HG02852 (cell line): ENCODE measurements around the gene MARK3.

ENCODE experiments used
- ATAC-seq: cut with Tn5 transposase; IDR thresholded peaks from one replicate; pipeline ENCODE4 v1.9.1; 2021; ENCODE audit warnings: mild to moderate bottlenecking, moderate library complexity; ENCODE audit not compliant: unreplicated experiment

Gene MARK3

GRCh38 chr14:103535081-103535890, 150.1 kb downstream of the MARK3 start:
- ATAC-seq = no peak

DNA sequence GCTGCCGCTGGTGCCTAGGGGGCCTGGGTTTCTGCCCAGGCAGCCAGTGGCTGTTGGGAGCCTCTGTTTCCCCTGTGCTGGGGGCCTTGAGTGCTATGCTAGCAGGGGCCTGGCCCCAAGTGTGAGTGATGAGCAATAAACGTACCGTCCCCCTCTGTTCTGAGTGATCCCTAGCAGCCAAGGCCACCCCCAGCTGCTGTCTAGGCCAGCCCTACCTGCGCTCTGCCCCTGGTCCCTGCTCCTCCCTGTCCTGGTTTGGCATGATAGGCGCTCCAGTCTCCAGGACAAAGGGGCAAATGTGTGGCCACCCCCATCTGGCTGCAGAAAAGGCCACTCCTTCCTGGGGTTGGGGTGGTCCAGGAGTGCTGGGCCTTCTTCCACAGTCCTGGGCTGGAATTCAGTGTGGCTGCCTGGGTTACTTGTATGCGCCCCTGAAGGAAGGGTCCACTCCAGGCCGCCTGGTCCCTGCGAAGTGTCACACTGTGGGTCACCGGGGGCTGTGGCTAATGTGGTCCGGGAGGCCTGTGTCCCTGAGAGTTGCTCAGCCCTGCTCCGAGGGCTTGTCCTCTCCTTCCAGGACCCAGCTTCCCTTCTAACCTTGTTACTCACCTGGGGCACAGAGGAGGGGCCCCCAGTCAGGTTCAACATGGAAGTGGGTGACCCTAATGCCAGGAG, 150.8 kb downstream of the MARK3 start:
- no peak for ATAC-seq

GRCh38 chr14:103536693-103537092, 151.5 kb downstream of the MARK3 start:
- no peak for ATAC-seq

GRCh38 chr14:103537175-103537990, 152.2 kb downstream of the MARK3 start:
- ATAC-seq = no peak

DNA sequence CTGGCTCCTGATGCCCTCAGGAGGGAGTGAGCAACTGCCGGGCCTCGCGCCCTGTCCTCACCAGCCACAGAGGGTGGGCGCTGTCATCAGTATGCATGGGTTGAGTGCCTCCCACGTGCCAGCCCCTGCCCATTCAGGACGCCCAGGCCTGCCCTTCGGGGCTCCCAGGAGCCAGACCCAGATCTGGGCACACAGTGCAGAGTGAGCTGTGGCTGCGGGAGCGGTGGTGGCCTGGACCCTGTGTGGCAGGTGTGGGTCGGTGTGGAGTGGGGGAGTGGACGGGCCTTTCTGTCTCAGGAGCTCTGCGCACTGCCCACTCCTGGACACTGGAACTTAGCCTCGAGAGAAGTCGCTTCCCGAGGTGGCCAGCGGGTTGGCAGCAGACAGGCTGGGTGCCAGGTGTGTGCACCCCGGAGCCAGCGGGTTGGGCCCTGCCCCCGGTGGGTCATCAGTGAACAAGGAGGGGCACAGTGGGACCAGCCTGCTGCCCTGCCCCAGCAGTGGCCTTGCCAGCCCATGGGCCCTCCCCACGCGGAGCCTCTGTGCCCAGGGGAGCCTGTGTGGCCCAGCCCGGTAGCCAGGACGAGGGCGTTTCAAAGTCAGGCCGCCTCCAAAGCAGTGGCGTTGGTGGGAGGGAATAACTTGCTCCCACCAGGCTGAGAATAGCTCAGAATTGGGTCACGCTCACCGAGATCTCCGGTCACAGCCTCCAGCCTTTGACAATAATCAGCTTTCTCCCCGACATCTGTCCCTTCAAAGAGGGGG, 153.3 kb downstream of the MARK3 start:
- ATAC-seq = no peak

- ATAC-seq = no peak
Observed at GRCh38 chr14:103539056-103539825, 154.0 kb downstream of the MARK3 start.

GRCh38 chr14:103540821-103541708, 155.8 kb downstream of the MARK3 start:
- no peak for ATAC-seq

- ATAC-seq = no peak
Observed at GRCh38 chr14:103541709-103542604, 156.7 kb downstream of the MARK3 start.

DNA sequence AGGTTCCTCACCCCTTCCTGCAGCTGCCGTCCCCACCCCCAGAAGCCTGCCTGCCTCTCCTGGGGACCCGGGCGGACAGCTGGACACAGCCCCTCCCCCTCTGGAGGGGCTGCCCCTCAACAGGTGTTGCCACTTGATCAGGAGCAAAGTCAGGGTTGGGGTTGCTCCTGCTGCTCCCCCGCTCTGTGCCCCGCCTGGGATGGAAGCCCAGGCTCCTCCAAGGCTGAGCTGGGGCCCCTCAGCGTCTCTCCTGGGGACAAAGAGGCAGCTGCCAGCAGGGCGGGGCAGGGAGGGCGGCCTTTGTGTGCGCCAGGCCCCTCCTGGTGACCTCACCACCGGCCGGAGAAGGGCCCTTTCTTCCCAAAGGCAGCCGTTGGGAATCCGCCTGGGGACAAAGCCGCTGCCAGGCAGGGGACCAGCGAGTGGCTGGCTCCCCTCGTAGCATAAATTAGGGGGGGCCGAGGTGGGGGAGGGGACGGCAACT, 157.4 kb downstream of the MARK3 start:
- no peak for ATAC-seq

GRCh38 chr14:103543140-103543539, 157.9 kb downstream of the MARK3 start:
- no peak for ATAC-seq

DNA sequence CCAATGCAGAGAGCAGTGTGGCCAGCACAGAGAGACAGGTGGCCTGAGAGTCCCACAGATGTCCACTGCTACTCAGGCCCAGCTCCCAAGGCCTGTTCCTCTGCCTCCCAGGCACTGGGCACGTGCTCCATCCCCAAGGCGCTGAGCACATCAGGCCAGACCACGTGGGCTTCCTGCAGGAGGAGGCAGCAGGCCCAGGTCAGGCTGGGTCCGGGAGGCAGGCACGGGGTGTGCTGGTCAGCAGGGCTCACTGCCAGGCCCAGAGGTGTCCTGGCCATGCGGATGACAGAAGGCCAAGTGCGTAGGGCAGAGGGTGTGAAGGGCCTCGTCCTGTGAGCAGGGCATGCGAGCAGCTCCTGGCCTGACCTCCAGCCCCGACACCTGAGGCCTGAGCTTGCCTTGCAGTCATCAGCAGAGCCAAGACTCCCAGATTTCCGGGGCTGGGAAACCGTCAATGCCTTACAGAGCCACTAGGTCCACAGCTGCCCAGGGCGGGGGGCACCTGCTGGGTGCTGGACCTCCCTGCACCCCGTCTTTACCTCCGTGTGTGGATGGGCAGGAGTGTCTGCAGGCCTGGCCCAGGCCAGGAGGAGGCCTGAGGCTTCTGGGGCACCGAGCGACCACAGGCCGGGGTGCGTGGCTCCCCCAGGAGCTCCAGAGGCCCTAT, 158.6 kb downstream of the MARK3 start:
- no peak for ATAC-seq

DNA sequence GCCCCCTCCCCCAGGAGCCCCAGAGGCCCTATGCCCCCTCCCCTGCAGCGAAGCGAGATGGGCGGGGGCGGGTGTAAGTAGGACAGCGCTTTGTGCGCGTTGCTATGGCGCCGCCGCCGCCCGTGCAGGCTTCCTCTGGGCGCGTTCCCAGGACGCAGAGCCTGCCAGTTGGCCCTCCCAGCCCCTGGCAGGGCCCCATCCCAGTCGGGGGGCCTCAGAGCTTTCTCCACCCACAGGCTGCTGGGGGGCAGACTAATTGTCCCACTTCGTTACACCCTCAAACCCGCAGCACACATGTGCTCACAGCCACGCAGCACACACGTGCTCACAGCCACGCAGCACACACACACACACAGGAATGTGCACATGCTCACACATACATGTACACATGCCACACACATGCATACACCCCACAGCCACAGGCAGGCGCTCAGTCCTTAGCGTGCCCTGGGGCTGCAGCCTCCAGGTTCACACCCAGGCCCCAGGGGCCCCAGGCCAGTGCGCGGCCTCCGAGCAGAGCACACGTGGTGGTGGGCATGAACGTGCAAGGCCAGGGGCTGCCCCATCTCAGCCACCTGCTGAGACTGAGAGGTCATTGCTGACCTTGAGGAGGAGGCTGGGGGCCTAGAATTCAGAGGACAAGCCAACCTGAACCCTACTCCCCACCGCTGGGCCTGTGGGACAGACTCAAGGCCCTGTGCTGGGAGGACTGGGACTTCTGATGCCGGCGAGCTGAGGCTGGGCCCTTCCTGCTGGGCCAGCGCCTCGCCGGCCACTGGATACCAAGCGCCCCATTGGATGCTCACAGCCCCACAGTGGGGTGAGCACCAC, 159.4 kb downstream of the MARK3 start:
- no peak for ATAC-seq

DNA sequence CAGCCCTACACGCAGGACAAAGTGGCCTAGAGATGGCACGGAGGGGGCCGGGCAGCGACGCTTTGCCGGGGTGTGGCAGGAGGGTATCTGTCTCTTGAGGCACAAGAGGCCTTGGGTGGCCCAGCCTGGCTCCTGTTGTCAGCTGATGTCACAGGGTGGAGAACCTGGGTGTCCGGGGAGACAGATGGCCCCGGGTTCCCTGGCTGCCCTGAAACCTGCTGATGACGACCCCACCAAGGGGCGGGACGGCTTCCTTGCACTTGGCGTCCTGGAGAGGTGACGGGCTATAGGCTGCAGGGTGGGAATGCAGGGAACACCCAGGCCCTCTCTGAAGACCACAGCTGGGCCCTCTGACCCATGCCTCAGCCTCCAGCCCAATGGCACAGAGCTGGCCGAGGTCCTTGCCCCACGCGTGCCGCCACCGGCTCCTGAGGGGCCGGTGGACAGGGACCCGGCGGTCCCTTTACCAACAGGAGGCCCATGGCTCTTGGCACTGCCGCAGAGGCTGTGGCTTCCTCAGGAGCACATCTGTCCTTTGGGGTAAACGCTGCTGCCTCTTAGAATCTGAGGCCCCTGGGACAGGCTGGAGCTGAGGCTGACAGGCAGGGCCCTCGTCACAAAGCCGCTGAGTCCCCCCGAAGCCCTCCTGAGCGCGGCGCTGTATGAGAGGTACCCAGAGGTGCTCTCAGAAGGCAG, 160.2 kb downstream of the MARK3 start:
- no peak for ATAC-seq

DNA sequence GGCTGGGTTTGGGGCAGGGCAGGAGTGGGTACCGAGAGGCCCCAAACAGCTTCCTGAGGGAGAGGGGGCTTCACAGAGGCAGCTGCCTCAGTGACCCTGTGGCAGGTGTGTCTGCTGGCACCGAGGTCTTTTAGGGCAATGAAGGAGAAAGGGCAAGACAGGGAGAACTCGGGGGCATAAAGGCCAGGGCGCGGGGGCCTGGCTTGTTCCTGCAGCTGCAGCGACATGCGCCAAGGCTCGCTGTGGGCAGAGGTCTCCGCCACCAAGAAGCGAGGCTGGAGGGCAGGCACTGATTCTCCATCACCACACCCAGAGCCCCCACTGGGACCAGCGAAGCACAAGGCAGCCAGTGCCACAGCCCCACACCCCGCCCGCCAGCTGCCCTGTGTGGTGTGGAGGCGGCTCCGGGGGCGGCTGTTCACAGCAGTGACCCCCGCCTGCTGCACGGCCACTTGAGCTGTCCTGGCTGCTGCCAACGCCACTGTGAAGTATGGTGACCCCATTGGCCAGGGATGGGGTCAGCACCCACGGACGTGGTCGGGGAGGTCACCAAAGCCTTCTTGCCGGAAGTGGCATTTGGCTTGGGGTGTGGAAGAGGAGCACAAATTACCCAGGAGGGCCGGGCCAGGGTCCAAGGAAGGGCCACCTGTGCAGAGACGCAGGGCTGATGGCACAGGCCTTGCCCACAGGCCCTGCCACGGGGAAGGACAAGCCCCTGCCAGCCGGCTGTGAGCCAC, 160.9 kb downstream of the MARK3 start:
- ATAC-seq = no peak
